Gastrocnemius medialis (tissue), 4 donors: ENCODE results near the gene ANKS1B. TPM values are rescaled to one million over a fixed set of nuclear protein-coding genes. Genes with fewer than 3 reads are reported as not detected.

Source experiments
- ATAC-seq, 2 donors: fragments of 150-250 bp; one replicate each; pipeline ENCODE4 v1.9.1; 2016
- DNase-seq, 2 donors: peaks; one replicate each; pipeline ENCODE4 v3.0.0-alpha.2; 2019
- H3K27ac ChIP-seq, 4 donors: fragments of 200-600 bp; sonication (generic); 1 replicate in 1 of 4; 2 replicates in 3 of 4; pipeline ENCODE4 v1.5.1; 2016 to 2018; ENCODE audit warnings: mild to moderate bottlenecking in 2 of 4, moderate library complexity in 1 of 4
- H3K27me3 ChIP-seq, 3 donors: fragments of 200-600 bp; sonication (generic) in 2 of 3; 1 replicate in 1 of 3; 2 replicates in 2 of 3; pipeline versions ENCODE4 v1.5.1 to v1.6.0; 2016 to 2019; ENCODE audit warnings: mild to moderate bottlenecking in 1 of 3, moderate library complexity in 1 of 3
- H3K36me3 ChIP-seq, 2 donors: fragments of 200-600 bp; sonication (generic) in 1 of 2; one replicate each; pipeline ENCODE4 v1.5.1; 2017 to 2018
- H3K4me1 ChIP-seq, 2 donors: fragments of 200-600 bp; sonication (generic) in 1 of 2; one replicate each; pipeline ENCODE4 v1.5.1; 2016 to 2017; ENCODE audit warnings: mild to moderate bottlenecking in 2 of 2
- H3K4me3 ChIP-seq, 4 donors: fragments of 200-600 bp; sonication (generic) in 3 of 4; 1 replicate in 1 of 4; 2 replicates in 3 of 4; pipeline ENCODE4 v1.5.1; 2016 to 2019; ENCODE audit warnings: mild to moderate bottlenecking in 2 of 4
- H3K9me3 ChIP-seq, 3 donors: fragments of 200-600 bp; sonication (generic) in 2 of 3; 1 replicate in 1 of 3; 2 replicates in 2 of 3; pipeline ENCODE4 v1.5.1; 2016 to 2019
- CTCF ChIP-seq, 5 experiments: fragments of 450-650 bp in 3 of 5; fragments of 200-600 bp in 2 of 5; sonication (generic) in 2 of 5; IDR thresholded peaks in 4 of 5; conservative IDR thresholded peaks in 1 of 5; 1 replicate in 4 of 5; 2 replicates in 1 of 5; pipeline ENCODE4 v1.5.1; 2016 to 2019; ENCODE audit warnings: antibody characterized with exemption in 5 of 5, mild to moderate bottlenecking in 3 of 5, moderate library complexity in 3 of 5
- POLR2A ChIP-seq, 2 donors: fragments of 450-650 bp; IDR thresholded peaks; one replicate each; pipeline ENCODE4 v1.6.1; 2017; ENCODE audit warnings: antibody characterized with exemption in 2 of 2, mild to moderate bottlenecking in 2 of 2, moderate library complexity in 2 of 2
- in situ Hi-C, 4 donors: fragments of 200-750 bp; cut with MboI; loops; one replicate each; pipeline versions ENCODE4 v1.15.0 to v1.8.0; 2017; ENCODE audit warnings: low sequenced_read_pairs in 4 of 4
- intact Hi-C: fragments of 100-400 bp; cut with DNase I; formaldehyde crosslinking; loops from one replicate; pipeline ENCODE4 v1.15.1; 2023; ENCODE audit warnings: low total_unique reads
- total RNA-seq, 4 donors: library from RNA; depleted of rRNA; stranded (reverse); fragments of >200 nt; gene quantifications; one replicate each; pipeline versions ENCODE4 v1.1.0 to v1.2.3, GENCODE V29; 2016

Gene ANKS1B
- total RNA-seq, 4 donors from 2014 or later = 3.9 to 14.5 (median 5.7) TPM

- Histone ChIP-seq H3K27ac (no peak overlapping the region), H3K27me3 (no peaks in the 10 kb centered on the region), H3K4me1 (peaks cover 0 to 3% of the 10 kb centered on the region in 2 donors), H3K9me3 (no peaks in the 10 kb centered on the region), H3K4me3 (no peak overlapping the region), H3K36me3 (no peaks in the 10 kb centered on the region)
- TF ChIP-seq CTCF (IDR thresholded peaks at IDR 0.05 in 4 of 5, conservative IDR thresholded peaks at IDR 0.05 in 1 of 5) = no peak
- TF ChIP-seq POLR2A (IDR thresholded peaks at IDR 0.05) = no peak
- DNase-seq (no peak), ATAC-seq (no peak)
- in situ Hi-C loops (no loop called here), intact Hi-C loops (no loop called here)
These were observed 723.5 kb downstream of the ANKS1B start for GRCh38 chr12:99261256-99261655.

DNA sequence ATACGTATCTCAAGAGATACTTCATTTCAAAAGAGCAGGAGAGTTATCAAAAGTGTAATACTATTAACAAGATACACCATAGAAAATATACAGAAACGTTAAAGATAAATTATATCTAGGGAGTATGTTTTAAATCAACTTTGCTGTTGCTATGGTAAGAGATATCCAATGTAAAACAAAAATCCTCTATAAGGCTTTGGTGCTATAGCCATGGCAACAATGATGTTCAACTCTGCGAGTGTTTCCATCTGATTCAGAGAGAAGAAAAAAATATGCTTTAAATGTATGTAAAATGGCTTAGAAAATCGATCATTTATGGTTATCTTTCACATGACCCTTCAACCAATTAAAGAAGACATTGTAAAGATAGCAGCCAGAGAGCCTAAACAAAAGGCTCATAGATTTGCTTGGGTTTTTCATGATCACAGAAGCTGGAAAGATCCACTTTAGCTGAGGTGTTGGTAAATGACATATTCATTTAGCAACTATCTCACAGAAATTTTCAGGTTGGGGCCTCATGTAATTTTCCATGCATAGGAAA, 724.2 kb downstream of the ANKS1B start:
- H3K27me3 ChIP-seq = no peaks in the 10 kb centered on the region
- in situ Hi-C loops = no loop called here
- H3K36me3 ChIP-seq = no peaks in the 10 kb centered on the region
- no peak for DNase-seq
- H3K27ac ChIP-seq = no peak overlapping the region
- no peaks in the 10 kb centered on the region for H3K9me3 ChIP-seq
- no peak for ATAC-seq
- H3K4me3 ChIP-seq = no peak overlapping the region
- intact Hi-C loops = no loop called here
- peaks cover 0 to 3% of the 10 kb centered on the region in 2 donors for H3K4me1 ChIP-seq
- TF ChIP-seq CTCF (IDR thresholded peaks at IDR 0.05 in 4 of 5, conservative IDR thresholded peaks at IDR 0.05 in 1 of 5) = no peak
- no peak for TF ChIP-seq POLR2A (IDR thresholded peaks at IDR 0.05)

DNA sequence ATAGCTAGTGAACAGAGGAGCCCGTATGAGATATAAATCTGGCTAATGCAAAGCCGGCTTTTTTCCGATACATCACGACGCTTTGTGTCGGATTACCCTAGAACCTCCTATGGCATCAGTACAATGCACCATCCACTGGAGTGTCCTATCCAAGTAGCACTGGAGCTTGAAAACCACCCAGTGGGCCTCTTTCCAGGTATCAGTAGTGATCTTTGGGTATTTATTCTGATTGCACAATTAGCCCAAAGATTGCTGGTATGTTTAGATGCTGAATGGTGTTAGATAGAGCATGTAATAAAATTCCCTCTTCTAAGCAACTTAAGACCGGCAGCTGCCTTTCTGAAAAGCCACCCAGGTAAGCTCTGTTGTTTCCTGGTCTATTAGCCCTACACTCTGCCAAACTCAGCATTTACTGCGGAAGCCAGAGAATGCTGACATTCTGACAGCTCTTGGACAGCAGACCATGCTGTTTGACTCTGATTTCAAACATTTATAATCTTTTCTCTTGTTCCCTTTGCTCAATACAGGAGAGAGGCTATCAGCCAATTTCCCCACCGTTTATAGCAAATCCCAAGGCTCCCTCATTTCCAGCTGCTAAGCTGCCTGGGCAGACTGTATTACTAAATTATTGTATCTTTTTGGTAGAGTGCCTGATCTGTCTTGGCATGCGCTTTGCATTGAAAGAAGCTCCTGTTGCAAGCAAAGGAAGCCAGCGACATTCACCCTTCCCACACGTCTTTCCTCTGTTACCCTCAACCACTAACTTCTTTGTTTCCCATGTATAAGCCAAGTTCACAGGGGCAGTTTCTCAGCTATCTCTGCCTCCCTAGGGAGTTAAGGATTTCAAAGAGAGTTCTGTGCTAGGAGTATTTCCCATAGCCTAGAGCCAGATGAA, 725.4 kb downstream of the ANKS1B start:
- TF ChIP-seq POLR2A (IDR thresholded peaks at IDR 0.05) = no peak
- TF ChIP-seq CTCF (IDR thresholded peaks at IDR 0.05 in 4 of 5, conservative IDR thresholded peaks at IDR 0.05 in 1 of 5) = no peak
- no peak overlapping the region for H3K27ac ChIP-seq
- DNase-seq (no peak), ATAC-seq (no peak)
- no peak overlapping the region for H3K4me3 ChIP-seq
- in situ Hi-C loops (no loop called here), intact Hi-C loops (no loop called here)
- H3K9me3 ChIP-seq = no peaks in the 10 kb centered on the region
- no peaks in the 10 kb centered on the region for H3K27me3 ChIP-seq
- H3K36me3 ChIP-seq = no peaks in the 10 kb centered on the region
- peaks cover 0 to 3% of the 10 kb centered on the region in 2 donors for H3K4me1 ChIP-seq

DNA sequence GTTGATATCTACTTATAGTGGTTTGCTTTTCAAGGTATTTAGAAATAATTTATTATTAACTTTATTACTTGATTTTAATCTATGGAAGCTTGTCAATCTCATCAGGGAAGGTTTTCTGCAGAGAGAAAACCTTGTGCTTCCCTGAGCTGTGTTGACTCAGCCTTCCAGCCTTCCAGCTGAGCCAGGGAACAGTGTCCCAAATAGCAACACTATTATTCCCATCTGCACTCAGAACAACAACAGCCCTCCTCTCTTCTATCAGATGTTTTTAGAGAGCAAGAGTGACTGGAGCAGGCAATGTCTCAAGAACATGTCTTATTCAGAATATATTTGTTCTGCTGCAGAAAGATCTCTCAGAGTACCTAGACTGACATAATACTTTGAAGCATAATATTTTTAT, 727.1 kb downstream of the ANKS1B start:
- DNase-seq (no peak), ATAC-seq (no peak)
- in situ Hi-C loops = no loop called here
- H3K4me3 ChIP-seq = no peak overlapping the region
- no peaks in the 10 kb centered on the region for H3K9me3 ChIP-seq
- H3K27me3 ChIP-seq = no peaks in the 10 kb centered on the region
- H3K4me1 ChIP-seq = peaks cover 0 to 3% of the 10 kb centered on the region in 2 donors
- intact Hi-C loops = no loop called here
- TF ChIP-seq CTCF (IDR thresholded peaks at IDR 0.05 in 4 of 5, conservative IDR thresholded peaks at IDR 0.05 in 1 of 5) (no peak), POLR2A (IDR thresholded peaks at IDR 0.05) (no peak)
- H3K27ac ChIP-seq = no peak overlapping the region
- H3K36me3 ChIP-seq = no peaks in the 10 kb centered on the region
